Prostate gland (tissue), 2 donors: Measurements from ENCODE around the gene ISOC2. TPM values are rescaled to one million over a fixed set of nuclear protein-coding genes. Genes with fewer than 3 reads are reported as not detected.

Source experiments
- DNase-seq: peaks from one replicate; pipeline ENCODE4 v3.0.0-alpha.2; 2019; ENCODE audit warnings: low spot score
- H3K27ac ChIP-seq, 2 donors: fragments of 200-600 bp; sonication (generic); 2 replicates each; pipeline ENCODE4 v1.5.1; 2017 to 2019
- H3K27me3 ChIP-seq: fragments of 200-600 bp; sonication (generic); replicated peaks from 2 replicates; pipeline ENCODE4 v1.5.1; 2019; ENCODE audit not compliant: insufficient read depth
- H3K36me3 ChIP-seq, 2 donors: fragments of 200-600 bp; sonication (generic); 1 replicate in 1 of 2; 2 replicates in 1 of 2; pipeline versions ENCODE4 v1.5.1 to v1.8.1; 2017 to 2019
- H3K4me1 ChIP-seq: fragments of 200-600 bp; sonication (generic); replicated peaks from 2 replicates; pipeline ENCODE4 v1.5.1; 2019
- H3K4me3 ChIP-seq, 2 donors: fragments of 200-600 bp; sonication (generic); 2 replicates each; pipeline ENCODE4 v1.5.1; 2017 to 2019
- H3K9me3 ChIP-seq: fragments of 200-600 bp; sonication (generic); 2 replicates; pipeline ENCODE4 v1.5.1; 2017
- POLR2A ChIP-seq: fragments of 450-650 bp; IDR thresholded peaks from one replicate; pipeline ENCODE4 v1.6.1; 2016; ENCODE audit warnings: antibody characterized with exemption, mild to moderate bottlenecking
- POLR2AphosphoS5 ChIP-seq: sonication (generic); formaldehyde crosslinking; IDR thresholded peaks from one replicate; pipeline ENCODE4 v1.6.1; 2017; ENCODE audit warnings: antibody characterized with exemption
- WGBS: methylation state at CpG from one replicate; pipeline ENCODE4 v1.1.5; 2018; 5-methylcytosine and 5-hydroxymethylcytosine counted together
- intact Hi-C: fragments of 100-400 bp; cut with DNase I; formaldehyde crosslinking; loops from one replicate; pipeline ENCODE4 v1.14.2; 2022
- total RNA-seq, 2 donors: library from RNA; depleted of rRNA; stranded (reverse); fragments of >200 nt; gene quantifications; one replicate each; pipeline ENCODE4 v1.1.0, GENCODE V29; 2016
- TF ChIP-seq, protein P1 (sequence below), 4 experiments: fragments of 200-600 bp in 2 of 4; fragments of 450-650 bp in 2 of 4; sonication (generic) in 2 of 4; IDR thresholded peaks; 1 replicate in 3 of 4; 2 replicates in 1 of 4; pipeline ENCODE4 v1.5.1; 2016 to 2019; ENCODE audit warnings: antibody characterized with exemption in 4 of 4, mild to moderate bottlenecking in 2 of 4, moderate library complexity in 2 of 4

ISOC2 gene
- total RNA-seq, 2 donors from 2014 or later, result 85.1 to 117 TPM

GRCh38 chr19:55441692-55442321 is 19.6 kb downstream of the ISOC2 start:
- intact Hi-C loops, result no loop called here
- TF ChIP-seq, protein P1, sequence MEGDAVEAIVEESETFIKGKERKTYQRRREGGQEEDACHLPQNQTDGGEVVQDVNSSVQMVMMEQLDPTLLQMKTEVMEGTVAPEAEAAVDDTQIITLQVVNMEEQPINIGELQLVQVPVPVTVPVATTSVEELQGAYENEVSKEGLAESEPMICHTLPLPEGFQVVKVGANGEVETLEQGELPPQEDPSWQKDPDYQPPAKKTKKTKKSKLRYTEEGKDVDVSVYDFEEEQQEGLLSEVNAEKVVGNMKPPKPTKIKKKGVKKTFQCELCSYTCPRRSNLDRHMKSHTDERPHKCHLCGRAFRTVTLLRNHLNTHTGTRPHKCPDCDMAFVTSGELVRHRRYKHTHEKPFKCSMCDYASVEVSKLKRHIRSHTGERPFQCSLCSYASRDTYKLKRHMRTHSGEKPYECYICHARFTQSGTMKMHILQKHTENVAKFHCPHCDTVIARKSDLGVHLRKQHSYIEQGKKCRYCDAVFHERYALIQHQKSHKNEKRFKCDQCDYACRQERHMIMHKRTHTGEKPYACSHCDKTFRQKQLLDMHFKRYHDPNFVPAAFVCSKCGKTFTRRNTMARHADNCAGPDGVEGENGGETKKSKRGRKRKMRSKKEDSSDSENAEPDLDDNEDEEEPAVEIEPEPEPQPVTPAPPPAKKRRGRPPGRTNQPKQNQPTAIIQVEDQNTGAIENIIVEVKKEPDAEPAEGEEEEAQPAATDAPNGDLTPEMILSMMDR (IDR thresholded peaks at IDR 0.05), result no peak
- no peak for TF ChIP-seq POLR2A
- TF ChIP-seq POLR2AphosphoS5, result no peak
- Histone ChIP-seq H3K27ac (no peak overlapping the region), H3K9me3 (no peaks in the 10 kb centered on the region), H3K27me3 (peaks cover 45% of the 10 kb centered on the region), H3K36me3 (no peaks in the 10 kb centered on the region), H3K4me1 (no peaks in the 10 kb centered on the region), H3K4me3 (no peak overlapping the region)
- WGBS, result 3% methylated on average over 31 of the region's 39 CpGs
- no peak for DNase-seq

DNA sequence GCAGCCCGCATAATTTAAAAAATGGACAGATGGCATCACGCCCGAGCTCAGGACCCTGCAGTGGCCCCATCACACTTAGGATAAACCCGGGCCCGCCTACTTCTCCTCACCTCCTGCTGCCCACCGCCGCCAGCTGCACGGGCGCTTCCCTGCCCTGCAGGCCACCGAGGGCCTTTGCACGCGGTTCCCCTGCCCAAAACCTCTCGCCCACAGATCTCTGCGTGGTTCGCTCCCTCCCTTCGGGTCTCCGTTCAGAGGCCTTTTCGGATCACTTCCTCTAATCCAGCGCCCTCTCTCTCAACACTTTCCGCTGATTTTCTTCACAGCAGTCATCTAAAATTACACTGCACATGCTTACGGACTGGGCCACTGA is 20.1 kb downstream of the ISOC2 start:
- 7% methylated on average over 21 of the region's 21 CpGs for WGBS
- Histone ChIP-seq H3K27me3 (peaks cover 45% of the 10 kb centered on the region), H3K4me3 (no peak overlapping the region), H3K27ac (no peak overlapping the region), H3K36me3 (no peaks in the 10 kb centered on the region), H3K4me1 (no peaks in the 10 kb centered on the region), H3K9me3 (no peaks in the 10 kb centered on the region)
- TF ChIP-seq POLR2A (no peak), POLR2AphosphoS5 (no peak)
- TF ChIP-seq, protein P1 (IDR thresholded peaks at IDR 0.05), result no peak
- no peak for DNase-seq
- intact Hi-C loops, result no loop called here

GRCh38 chr19:55440411-55441105 is 20.9 kb downstream of the ISOC2 start:
- 9% methylated on average over 39 of the region's 39 CpGs for WGBS
- H3K4me3 ChIP-seq, result no peak overlapping the region
- H3K27me3 ChIP-seq, result peaks cover 45% of the 10 kb centered on the region
- H3K4me1 ChIP-seq, result no peaks in the 10 kb centered on the region
- no peak for DNase-seq
- no peak overlapping the region for H3K27ac ChIP-seq
- intact Hi-C loops, result no loop called here
- TF ChIP-seq, protein P1 (IDR thresholded peaks at IDR 0.05), result no peak
- TF ChIP-seq POLR2A (no peak), POLR2AphosphoS5 (no peak)
- H3K36me3 ChIP-seq, result no peaks in the 10 kb centered on the region
- no peaks in the 10 kb centered on the region for H3K9me3 ChIP-seq

DNA sequence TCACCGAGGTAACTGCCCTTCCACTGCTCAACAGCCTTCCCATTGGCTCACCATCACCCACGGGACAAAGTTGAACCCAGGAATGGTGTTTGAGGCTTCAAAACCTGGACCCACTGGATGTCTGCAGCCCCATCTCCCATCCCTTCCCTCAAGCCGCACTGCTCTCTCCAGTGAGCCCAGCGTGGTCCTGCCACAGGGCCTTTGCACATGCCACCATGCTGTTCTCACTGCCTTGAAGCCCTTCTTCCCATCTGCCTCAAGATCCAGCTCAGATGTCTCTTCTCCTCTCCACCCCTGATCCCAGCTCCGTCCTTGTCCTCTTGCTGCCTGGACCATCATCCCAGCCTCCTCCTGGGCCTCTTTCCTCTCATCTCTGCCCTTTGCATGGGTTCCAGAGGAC is 22.4 kb downstream of the ISOC2 start:
- no peaks in the 10 kb centered on the region for H3K9me3 ChIP-seq
- no peak for TF ChIP-seq POLR2A
- no peak for TF ChIP-seq POLR2AphosphoS5
- TF ChIP-seq, protein P1 (IDR thresholded peaks at IDR 0.05), result no peak
- no peaks in the 10 kb centered on the region for H3K36me3 ChIP-seq
- WGBS, result 76% methylated on average over 5 of the region's 5 CpGs
- no peak overlapping the region for H3K4me3 ChIP-seq
- peaks cover 36% of the 10 kb centered on the region for H3K27me3 ChIP-seq
- no peak for DNase-seq
- intact Hi-C loops, result no loop called here
- no peak overlapping the region for H3K27ac ChIP-seq
- no peaks in the 10 kb centered on the region for H3K4me1 ChIP-seq

DNA sequence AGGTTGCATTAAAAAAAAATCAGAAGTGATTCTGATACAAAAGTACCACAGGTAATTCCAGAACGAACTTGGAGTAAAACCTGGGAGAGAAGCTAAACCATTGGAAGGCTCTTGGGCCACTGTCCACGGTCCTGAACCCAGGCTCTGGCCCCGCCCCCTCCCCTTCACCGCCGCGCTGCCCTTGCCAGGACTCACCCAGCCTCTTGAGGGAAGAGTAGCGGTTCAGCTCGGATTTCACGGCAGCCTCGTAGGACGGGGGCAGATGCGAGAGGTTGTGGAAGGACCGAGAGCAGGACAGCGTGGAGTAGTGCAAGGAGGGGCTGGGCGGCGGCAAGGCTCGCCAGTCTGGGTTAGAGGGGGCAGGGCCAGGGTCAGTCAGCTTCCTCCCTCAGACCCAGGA is 24.0 kb downstream of the ISOC2 start:
- DNase-seq, result no peak
- Histone ChIP-seq H3K9me3 (no peaks in the 10 kb centered on the region), H3K4me3 (no peak overlapping the region), H3K27me3 (peaks cover 43% of the 10 kb centered on the region), H3K36me3 (no peaks in the 10 kb centered on the region), H3K27ac (no peak overlapping the region), H3K4me1 (no peaks in the 10 kb centered on the region)
- TF ChIP-seq POLR2AphosphoS5 (no peak), POLR2A (no peak)
- TF ChIP-seq, protein P1 (IDR thresholded peaks at IDR 0.05), result no peak
- intact Hi-C loops, result no loop called here
- WGBS, result 1% methylated on average over 17 of the region's 17 CpGs
